ENCODE measurements around the gene B3GAT3.

DNA sequence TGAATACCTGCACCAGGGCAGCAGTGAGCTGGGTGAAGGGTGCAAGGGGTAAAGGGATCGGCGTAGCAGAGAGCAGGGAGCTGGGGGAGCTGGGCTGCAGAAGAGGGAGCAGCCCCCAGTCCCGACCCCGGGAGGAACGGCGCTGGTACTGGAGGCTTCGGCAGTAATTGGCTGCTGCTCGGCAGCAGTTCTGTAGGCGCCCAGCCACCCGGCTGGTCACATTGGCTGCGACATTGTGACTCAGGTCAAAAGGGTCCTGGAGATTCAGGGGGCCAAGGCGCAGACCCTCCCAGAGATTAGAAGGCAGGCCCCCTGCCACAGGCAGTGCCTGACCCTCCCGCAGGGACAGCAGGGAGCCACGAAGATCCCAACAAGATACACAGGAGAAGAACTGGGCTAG is 45.9 kb downstream of the B3GAT3 start:
- TF ChIP-seq, protein P1, sequence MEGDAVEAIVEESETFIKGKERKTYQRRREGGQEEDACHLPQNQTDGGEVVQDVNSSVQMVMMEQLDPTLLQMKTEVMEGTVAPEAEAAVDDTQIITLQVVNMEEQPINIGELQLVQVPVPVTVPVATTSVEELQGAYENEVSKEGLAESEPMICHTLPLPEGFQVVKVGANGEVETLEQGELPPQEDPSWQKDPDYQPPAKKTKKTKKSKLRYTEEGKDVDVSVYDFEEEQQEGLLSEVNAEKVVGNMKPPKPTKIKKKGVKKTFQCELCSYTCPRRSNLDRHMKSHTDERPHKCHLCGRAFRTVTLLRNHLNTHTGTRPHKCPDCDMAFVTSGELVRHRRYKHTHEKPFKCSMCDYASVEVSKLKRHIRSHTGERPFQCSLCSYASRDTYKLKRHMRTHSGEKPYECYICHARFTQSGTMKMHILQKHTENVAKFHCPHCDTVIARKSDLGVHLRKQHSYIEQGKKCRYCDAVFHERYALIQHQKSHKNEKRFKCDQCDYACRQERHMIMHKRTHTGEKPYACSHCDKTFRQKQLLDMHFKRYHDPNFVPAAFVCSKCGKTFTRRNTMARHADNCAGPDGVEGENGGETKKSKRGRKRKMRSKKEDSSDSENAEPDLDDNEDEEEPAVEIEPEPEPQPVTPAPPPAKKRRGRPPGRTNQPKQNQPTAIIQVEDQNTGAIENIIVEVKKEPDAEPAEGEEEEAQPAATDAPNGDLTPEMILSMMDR (IDR thresholded peaks at IDR 0.05) = no peak
- TF ChIP-seq POLR2A (IDR thresholded peaks at IDR 0.05) (no peak), POLR2AphosphoS5 (IDR thresholded peaks at IDR 0.05) (no peak)
